HG03342 (cell line): ENCODE data around the gene CD177.
"Not testable (repeated sequence)": the region's sequence is repeated elsewhere in the genome, so short reads cannot be mapped to it uniquely, and the experiment has no call there.

Experiments
- ATAC-seq: cut with Tn5 transposase; IDR thresholded peaks from one replicate; pipeline ENCODE4 v1.9.1; 2021; ENCODE audit warnings: mild to moderate bottlenecking, moderate library complexity; ENCODE audit not compliant: unreplicated experiment

CD177 gene

GRCh38 chr19:43353606-43354304, at the start of gene CD177:
CD177 (plus strand) TSS chr19:43353686; CDS start chr19:43353715, 29 bp downstream.
- no peak for ATAC-seq

- no peak for ATAC-seq
These were observed 47.8 kb upstream of the CD177 start for GRCh38 chr19:43305642-43306041.

GRCh38 chr19:43306097-43306496, 47.4 kb upstream of the CD177 start:
- no peak for ATAC-seq

GRCh38 chr19:43308244-43308815, 45.2 kb upstream of the CD177 start:
- ATAC-seq = no peak

- ATAC-seq = no peak
These were observed 44.0 kb upstream of the CD177 start for GRCh38 chr19:43309466-43309865.

- ATAC-seq = no peak
These were observed 43.3 kb upstream of the CD177 start for GRCh38 chr19:43310221-43310620.

GRCh38 chr19:43311256-43311655, 42.2 kb upstream of the CD177 start:
- no peak for ATAC-seq

GRCh38 chr19:43311706-43312105, 41.8 kb upstream of the CD177 start:
- ATAC-seq = no peak

- no peak for ATAC-seq
These were observed 39.6 kb upstream of the CD177 start for GRCh38 chr19:43313711-43314495.

- ATAC-seq = no peak
These were observed 37.6 kb upstream of the CD177 start for GRCh38 chr19:43315851-43316250.

- no peak for ATAC-seq
These were observed 36.7 kb upstream of the CD177 start for GRCh38 chr19:43316591-43317319.

GRCh38 chr19:43318203-43318602, 35.3 kb upstream of the CD177 start:
- ATAC-seq = no peak

- no peak for ATAC-seq
These were observed 34.6 kb upstream of the CD177 start for GRCh38 chr19:43318796-43319314.

GRCh38 chr19:43320546-43320945, 32.9 kb upstream of the CD177 start:
- ATAC-seq = no peak

GRCh38 chr19:43326761-43327160, 26.7 kb upstream of the CD177 start:
- ATAC-seq = not testable (repeated sequence)

- ATAC-seq = not testable (repeated sequence)
These were observed 24.9 kb upstream of the CD177 start for GRCh38 chr19:43328561-43328960.

- not testable (repeated sequence) for ATAC-seq
These were observed 24.4 kb upstream of the CD177 start for GRCh38 chr19:43329049-43329448.

- no peak for ATAC-seq
These were observed 23.5 kb upstream of the CD177 start for GRCh38 chr19:43329989-43330388.

- ATAC-seq = no peak
These were observed 22.6 kb upstream of the CD177 start for GRCh38 chr19:43330726-43331434.

- no peak for ATAC-seq
These were observed 22.0 kb upstream of the CD177 start for GRCh38 chr19:43331435-43332010.
